ENCODE measurements around the gene ASIC4. TPM values are rescaled to one million over a fixed set of nuclear protein-coding genes. Genes with fewer than 3 reads are reported as not detected.

Gene ASIC4
- total and polyA plus RNA-seq, 2 of the 13 experiments (the other 11 are each of a cell fraction or from before 2014, with no cell fraction given): 0.03 TPM; not detected in 1

DNA sequence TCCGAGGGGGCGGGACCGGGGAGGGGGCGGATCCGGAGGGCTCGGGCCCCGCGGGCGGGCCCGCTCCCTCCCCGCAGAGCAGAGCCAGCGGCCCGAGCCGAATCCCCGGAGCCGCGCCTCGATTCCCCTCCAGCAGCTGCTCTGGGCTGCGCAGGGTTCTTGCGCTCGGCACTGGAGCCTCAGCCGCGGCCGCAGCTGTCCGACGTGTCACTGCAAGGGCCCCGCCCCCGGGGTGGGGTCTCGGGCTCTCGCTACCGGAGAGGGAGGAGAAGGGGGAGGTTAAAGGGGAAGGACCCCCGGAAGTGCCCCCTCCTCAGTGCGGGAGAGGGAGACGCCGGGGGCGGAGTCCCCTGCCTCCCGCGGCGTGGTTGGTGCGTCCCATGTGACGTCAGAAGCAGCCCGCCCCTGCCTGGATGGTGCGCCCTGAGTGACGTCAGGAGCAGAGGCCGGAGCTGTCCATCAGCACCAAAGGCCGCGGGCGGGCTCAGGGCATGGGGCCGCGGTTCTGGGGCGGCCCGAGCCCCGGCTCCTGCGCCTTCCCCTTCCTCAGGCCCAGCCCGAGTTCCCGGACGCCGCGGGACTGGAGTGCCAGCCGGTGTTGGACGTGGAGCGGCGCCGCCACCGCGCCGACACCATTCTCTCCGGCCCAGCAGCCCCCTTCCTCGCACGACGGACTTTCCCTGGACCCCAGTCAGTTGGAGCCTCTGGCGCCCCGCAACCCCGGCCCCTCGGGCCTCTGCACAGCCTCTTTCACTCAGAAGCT, 29.5 kb downstream of the ASIC4 start, which contains the start of the genes CHPF and TMEM198 (continued):
- TF ChIP-seq, protein P1, sequence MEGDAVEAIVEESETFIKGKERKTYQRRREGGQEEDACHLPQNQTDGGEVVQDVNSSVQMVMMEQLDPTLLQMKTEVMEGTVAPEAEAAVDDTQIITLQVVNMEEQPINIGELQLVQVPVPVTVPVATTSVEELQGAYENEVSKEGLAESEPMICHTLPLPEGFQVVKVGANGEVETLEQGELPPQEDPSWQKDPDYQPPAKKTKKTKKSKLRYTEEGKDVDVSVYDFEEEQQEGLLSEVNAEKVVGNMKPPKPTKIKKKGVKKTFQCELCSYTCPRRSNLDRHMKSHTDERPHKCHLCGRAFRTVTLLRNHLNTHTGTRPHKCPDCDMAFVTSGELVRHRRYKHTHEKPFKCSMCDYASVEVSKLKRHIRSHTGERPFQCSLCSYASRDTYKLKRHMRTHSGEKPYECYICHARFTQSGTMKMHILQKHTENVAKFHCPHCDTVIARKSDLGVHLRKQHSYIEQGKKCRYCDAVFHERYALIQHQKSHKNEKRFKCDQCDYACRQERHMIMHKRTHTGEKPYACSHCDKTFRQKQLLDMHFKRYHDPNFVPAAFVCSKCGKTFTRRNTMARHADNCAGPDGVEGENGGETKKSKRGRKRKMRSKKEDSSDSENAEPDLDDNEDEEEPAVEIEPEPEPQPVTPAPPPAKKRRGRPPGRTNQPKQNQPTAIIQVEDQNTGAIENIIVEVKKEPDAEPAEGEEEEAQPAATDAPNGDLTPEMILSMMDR (CRISPR knock-in tag; IDR thresholded peaks at IDR 0.05): peak; percentile 31; the same call in 1 of the 2 replicates
- TF ChIP-seq, protein P2, sequence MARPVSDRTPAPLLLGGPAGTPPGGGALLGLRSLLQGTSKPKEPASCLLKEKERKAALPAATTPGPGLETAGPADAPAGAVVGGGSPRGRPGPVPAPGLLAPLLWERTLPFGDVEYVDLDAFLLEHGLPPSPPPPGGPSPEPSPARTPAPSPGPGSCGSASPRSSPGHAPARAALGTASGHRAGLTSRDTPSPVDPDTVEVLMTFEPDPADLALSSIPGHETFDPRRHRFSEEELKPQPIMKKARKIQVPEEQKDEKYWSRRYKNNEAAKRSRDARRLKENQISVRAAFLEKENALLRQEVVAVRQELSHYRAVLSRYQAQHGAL (CRISPR knock-in tag; IDR thresholded peaks at IDR 0.05; ENCODE audit: not compliant biosample characterization): peak; percentile 79
- no peak for TF ChIP-seq SCMH1 (CRISPR knock-in tag; IDR thresholded peaks at IDR 0.05; ENCODE audit: borderline replicate concordance)
- TF ChIP-seq, protein P3, sequence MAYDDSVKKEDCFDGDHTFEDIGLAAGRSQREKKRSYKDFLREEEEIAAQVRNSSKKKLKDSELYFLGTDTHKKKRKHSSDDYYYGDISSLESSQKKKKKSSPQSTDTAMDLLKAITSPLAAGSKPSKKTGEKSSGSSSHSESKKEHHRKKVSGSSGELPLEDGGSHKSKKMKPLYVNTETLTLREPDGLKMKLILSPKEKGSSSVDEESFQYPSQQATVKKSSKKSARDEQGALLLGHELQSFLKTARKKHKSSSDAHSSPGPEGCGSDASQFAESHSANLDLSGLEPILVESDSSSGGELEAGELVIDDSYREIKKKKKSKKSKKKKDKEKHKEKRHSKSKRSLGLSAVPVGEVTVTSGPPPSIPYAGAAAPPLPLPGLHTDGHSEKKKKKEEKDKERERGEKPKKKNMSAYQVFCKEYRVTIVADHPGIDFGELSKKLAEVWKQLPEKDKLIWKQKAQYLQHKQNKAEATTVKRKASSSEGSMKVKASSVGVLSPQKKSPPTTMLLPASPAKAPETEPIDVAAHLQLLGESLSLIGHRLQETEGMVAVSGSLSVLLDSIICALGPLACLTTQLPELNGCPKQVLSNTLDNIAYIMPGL (CRISPR knock-in tag; IDR thresholded peaks at IDR 0.05; ENCODE audit: borderline replicate concordance in 1 of 2, low read depth in 1 of 2): peak; percentile 29 to 89; a peak in 3 of 4 replicates
- TF ChIP-seq, protein P4, sequence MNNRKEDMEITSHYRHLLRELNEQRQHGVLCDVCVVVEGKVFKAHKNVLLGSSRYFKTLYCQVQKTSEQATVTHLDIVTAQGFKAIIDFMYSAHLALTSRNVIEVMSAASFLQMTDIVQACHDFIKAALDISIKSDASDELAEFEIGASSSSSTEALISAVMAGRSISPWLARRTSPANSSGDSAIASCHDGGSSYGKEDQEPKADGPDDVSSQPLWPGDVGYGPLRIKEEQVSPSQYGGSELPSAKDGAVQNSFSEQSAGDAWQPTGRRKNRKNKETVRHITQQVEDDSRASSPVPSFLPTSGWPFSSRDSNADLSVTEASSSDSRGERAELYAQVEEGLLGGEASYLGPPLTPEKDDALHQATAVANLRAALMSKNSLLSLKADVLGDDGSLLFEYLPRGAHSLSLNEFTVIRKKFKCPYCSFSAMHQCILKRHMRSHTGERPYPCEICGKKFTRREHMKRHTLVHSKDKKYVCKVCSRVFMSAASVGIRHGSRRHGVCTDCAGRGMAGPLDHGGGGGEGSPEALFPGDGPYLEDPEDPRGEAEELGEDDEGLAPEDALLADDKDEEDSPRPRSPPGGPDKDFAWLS (CRISPR knock-in tag; IDR thresholded peaks at IDR 0.05; ENCODE audit: borderline replicate concordance): no peak
- no peak for TF ChIP-seq ZNF224 (CRISPR knock-in tag; IDR thresholded peaks at IDR 0.05)
- TF ChIP-seq EZH2 (conservative IDR thresholded peaks at IDR 0.05; ENCODE audit: low read depth, low read length): no peak
- TF ChIP-seq ZNF124 (CRISPR knock-in tag; IDR thresholded peaks at IDR 0.05): 0 out of 2 replicates have a peak, but pooled peaks have one; percentile 54
- no peak for TF ChIP-seq CHCHD3 (CRISPR knock-in tag; IDR thresholded peaks at IDR 0.05)
- TF ChIP-seq ZNF333 (CRISPR knock-in tag; IDR thresholded peaks at IDR 0.05; ENCODE audit: borderline replicate concordance): no peak; the same call in 1 of the 2 replicates
- TF ChIP-seq XBP1 (CRISPR knock-in tag; IDR thresholded peaks at IDR 0.05): peak; percentile 91; the same call in 1 of the 2 replicates
- peak; percentile 95; the same call in 1 of the 2 replicates for TF ChIP-seq RFXAP (CRISPR knock-in tag; IDR thresholded peaks at IDR 0.05; ENCODE audit: borderline replicate concordance)
- peak; percentile 17 for TF ChIP-seq SRSF4 (IDR thresholded peaks at IDR 0.05; ENCODE audit: low read depth, low read length, poor library complexity, severe bottlenecking)
- TF ChIP-seq, protein P5, sequence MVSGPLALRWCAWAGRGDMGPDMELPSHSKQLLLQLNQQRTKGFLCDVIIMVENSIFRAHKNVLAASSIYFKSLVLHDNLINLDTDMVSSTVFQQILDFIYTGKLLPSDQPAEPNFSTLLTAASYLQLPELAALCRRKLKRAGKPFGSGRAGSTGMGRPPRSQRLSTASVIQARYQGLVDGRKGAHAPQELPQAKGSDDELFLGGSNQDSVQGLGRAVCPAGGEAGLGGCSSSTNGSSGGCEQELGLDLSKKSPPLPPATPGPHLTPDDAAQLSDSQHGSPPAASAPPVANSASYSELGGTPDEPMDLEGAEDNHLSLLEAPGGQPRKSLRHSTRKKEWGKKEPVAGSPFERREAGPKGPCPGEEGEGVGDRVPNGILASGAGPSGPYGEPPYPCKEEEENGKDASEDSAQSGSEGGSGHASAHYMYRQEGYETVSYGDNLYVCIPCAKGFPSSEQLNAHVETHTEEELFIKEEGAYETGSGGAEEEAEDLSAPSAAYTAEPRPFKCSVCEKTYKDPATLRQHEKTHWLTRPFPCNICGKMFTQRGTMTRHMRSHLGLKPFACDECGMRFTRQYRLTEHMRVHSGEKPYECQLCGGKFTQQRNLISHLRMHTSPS (CRISPR knock-in tag; IDR thresholded peaks at IDR 0.05; ENCODE audit: low read depth): no peak; the same call in none of the 2 replicates
- TF ChIP-seq HDAC6 (IDR thresholded peaks at IDR 0.05; ENCODE audit: low read depth, low read length): no peak
- peak; percentile 90; the same call in 1 of the 2 replicates for TF ChIP-seq MEIS1 (CRISPR knock-in tag; IDR thresholded peaks at IDR 0.05; ENCODE audit: borderline replicate concordance)
- no peak for TF ChIP-seq NPAS2 (CRISPR knock-in tag; IDR thresholded peaks at IDR 0.05; ENCODE audit: borderline replicate concordance)
- no peak for TF ChIP-seq MATR3 (CRISPR knock-in tag; IDR thresholded peaks at IDR 0.05)
- 0 out of 2 replicates have a peak, but pooled peaks have one; percentile 37 for TF ChIP-seq ZMYM3 (CRISPR knock-in tag; IDR thresholded peaks at IDR 0.05)
- TF ChIP-seq ZNF10 (CRISPR knock-in tag; IDR thresholded peaks at IDR 0.05; ENCODE audit: borderline replicate concordance, low read depth): no peak

All from HepG2 (cell line).